GM18870 (cell line): ENCODE results near the gene MRPL10.
"Not testable (repeated sequence)": the region's sequence is repeated elsewhere in the genome, so short reads cannot be mapped to it uniquely, and the experiment has no call there.

ENCODE experiments used
- ATAC-seq: cut with Tn5 transposase; IDR thresholded peaks from one replicate; pipeline ENCODE4 v1.9.1; 2021; ENCODE audit warnings: moderate library complexity; ENCODE audit not compliant: unreplicated experiment

Gene MRPL10

GRCh38 chr17:47801176-47801765, 30.1 kb downstream of the MRPL10 start:
- ATAC-seq: no peak

- no peak for ATAC-seq
Observed at GRCh38 chr17:47800686-47801085, 30.7 kb downstream of the MRPL10 start.

- ATAC-seq: no peak
Observed at GRCh38 chr17:47797797-47798196, 33.5 kb downstream of the MRPL10 start.

GRCh38 chr17:47792979-47793378, 38.4 kb downstream of the MRPL10 start:
- ATAC-seq: no peak

- no peak for ATAC-seq
Observed at GRCh38 chr17:47792457-47792856, 38.9 kb downstream of the MRPL10 start.

GRCh38 chr17:47791025-47791424, 40.3 kb downstream of the MRPL10 start:
- ATAC-seq: no peak

- ATAC-seq: no peak
Observed at GRCh38 chr17:47789611-47790561, 41.5 kb downstream of the MRPL10 start.

GRCh38 chr17:47785538-47786123, 45.7 kb downstream of the MRPL10 start:
- ATAC-seq: no peak

GRCh38 chr17:47781397-47781796, 49.9 kb downstream of the MRPL10 start:
- ATAC-seq: no peak

GRCh38 chr17:47778184-47778635, 53.1 kb downstream of the MRPL10 start:
- no peak for ATAC-seq

- no peak for ATAC-seq
Observed at GRCh38 chr17:47776330-47777197, 54.8 kb downstream of the MRPL10 start.

- no peak for ATAC-seq
Observed at GRCh38 chr17:47774987-47775580, 56.3 kb downstream of the MRPL10 start.

GRCh38 chr17:47774331-47774730, 57.0 kb downstream of the MRPL10 start:
- ATAC-seq: no peak

- not testable (repeated sequence) for ATAC-seq
Observed at GRCh38 chr17:47773649-47774048, 57.7 kb downstream of the MRPL10 start.
